Vagina (tissue), 2 donors: ENCODE data around the gene NFKBIZ. TPM values are rescaled to one million over a fixed set of nuclear protein-coding genes. Genes with fewer than 3 reads are reported as not detected.

Source experiments
- DNase-seq, 2 donors: peaks; one replicate each; pipeline ENCODE4 v3.0.0-alpha.2; 2017; ENCODE audit errors: extremely low spot score in 2 of 2
- H3K27ac ChIP-seq: fragments of 200-600 bp; sonication (generic); one replicate; pipeline ENCODE4 v1.5.1; 2019
- H3K27me3 ChIP-seq: fragments of 200-600 bp; sonication (generic); one replicate; pipeline ENCODE4 v1.5.1; 2019
- H3K36me3 ChIP-seq, 2 donors: fragments of 200-600 bp; sonication (generic); one replicate each; pipeline ENCODE4 v1.5.1; 2017 to 2019
- H3K4me1 ChIP-seq: fragments of 200-600 bp; sonication (generic); one replicate; pipeline ENCODE4 v1.5.1; 2019
- H3K4me3 ChIP-seq, 2 donors: fragments of 200-600 bp; sonication (generic); 1 replicate in 1 of 2; 2 replicates in 1 of 2; pipeline ENCODE4 v1.5.1; 2016 to 2019
- H3K9me3 ChIP-seq: fragments of 200-600 bp; sonication (generic); one replicate; pipeline ENCODE4 v1.5.1; 2019
- POLR2A ChIP-seq, 2 donors: fragments of 450-650 bp; IDR thresholded peaks; one replicate each; pipeline ENCODE4 v1.6.1; 2017; ENCODE audit warnings: antibody characterized with exemption in 2 of 2, mild to moderate bottlenecking in 2 of 2, moderate library complexity in 2 of 2
- POLR2AphosphoS5 ChIP-seq, 2 donors: sonication (generic); formaldehyde crosslinking; IDR thresholded peaks; one replicate each; pipeline ENCODE4 v1.9.0; 2017; ENCODE audit warnings: antibody characterized with exemption in 2 of 2, mild to moderate bottlenecking in 2 of 2, low read depth in 1 of 2; ENCODE audit not compliant: insufficient read depth in 1 of 2
- intact Hi-C: fragments of 100-400 bp; cut with DNase I; formaldehyde crosslinking; loops from one replicate; pipeline ENCODE4 v1.15.1; 2023
- total RNA-seq: library from RNA; depleted of rRNA; stranded (reverse); fragments of >200 nt; gene quantifications from one replicate; pipeline ENCODE4 v1.2.3, GENCODE V29; 2016
- TF ChIP-seq, protein P1 (sequence below), 3 experiments: fragments of 450-650 bp in 2 of 3; fragments of 200-600 bp in 1 of 3; sonication (generic) in 1 of 3; IDR thresholded peaks; one replicate each; pipeline ENCODE4 v1.5.1; 2017 to 2019; ENCODE audit warnings: antibody characterized with exemption in 3 of 3, mild to moderate bottlenecking in 2 of 3, moderate library complexity in 2 of 3

The NFKBIZ gene
- total RNA-seq, 1 donor from 2014 or later, result 136 TPM

GRCh38 chr3:101897013-101897412 lies 47.7 kb downstream of the NFKBIZ start:
- TF ChIP-seq POLR2A (IDR thresholded peaks at IDR 0.05) (no peak), POLR2AphosphoS5 (IDR thresholded peaks at IDR 0.05; ENCODE audit: insufficient read depth in 1 of 2, low read depth in 1 of 2) (no peak)
- TF ChIP-seq, protein P1, sequence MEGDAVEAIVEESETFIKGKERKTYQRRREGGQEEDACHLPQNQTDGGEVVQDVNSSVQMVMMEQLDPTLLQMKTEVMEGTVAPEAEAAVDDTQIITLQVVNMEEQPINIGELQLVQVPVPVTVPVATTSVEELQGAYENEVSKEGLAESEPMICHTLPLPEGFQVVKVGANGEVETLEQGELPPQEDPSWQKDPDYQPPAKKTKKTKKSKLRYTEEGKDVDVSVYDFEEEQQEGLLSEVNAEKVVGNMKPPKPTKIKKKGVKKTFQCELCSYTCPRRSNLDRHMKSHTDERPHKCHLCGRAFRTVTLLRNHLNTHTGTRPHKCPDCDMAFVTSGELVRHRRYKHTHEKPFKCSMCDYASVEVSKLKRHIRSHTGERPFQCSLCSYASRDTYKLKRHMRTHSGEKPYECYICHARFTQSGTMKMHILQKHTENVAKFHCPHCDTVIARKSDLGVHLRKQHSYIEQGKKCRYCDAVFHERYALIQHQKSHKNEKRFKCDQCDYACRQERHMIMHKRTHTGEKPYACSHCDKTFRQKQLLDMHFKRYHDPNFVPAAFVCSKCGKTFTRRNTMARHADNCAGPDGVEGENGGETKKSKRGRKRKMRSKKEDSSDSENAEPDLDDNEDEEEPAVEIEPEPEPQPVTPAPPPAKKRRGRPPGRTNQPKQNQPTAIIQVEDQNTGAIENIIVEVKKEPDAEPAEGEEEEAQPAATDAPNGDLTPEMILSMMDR (IDR thresholded peaks at IDR 0.05), result no peak
- no peak for DNase-seq
- Histone ChIP-seq H3K36me3 (no peaks in the 10 kb centered on the region), H3K9me3 (no peaks in the 10 kb centered on the region), H3K27ac (no peak overlapping the region), H3K4me3 (no peak overlapping the region), H3K27me3 (no peaks in the 10 kb centered on the region), H3K4me1 (no peaks in the 10 kb centered on the region)
- intact Hi-C loops, result no loop called here

- Histone ChIP-seq H3K27ac (no peak overlapping the region), H3K36me3 (no peaks in the 10 kb centered on the region), H3K27me3 (no peaks in the 10 kb centered on the region), H3K4me3 (no peak overlapping the region), H3K4me1 (no peaks in the 10 kb centered on the region), H3K9me3 (no peaks in the 10 kb centered on the region)
- DNase-seq, result no peak
- TF ChIP-seq, protein P1 (IDR thresholded peaks at IDR 0.05), result no peak
- TF ChIP-seq POLR2AphosphoS5 (IDR thresholded peaks at IDR 0.05; ENCODE audit: insufficient read depth in 1 of 2, low read depth in 1 of 2), result no peak
- no peak for TF ChIP-seq POLR2A (IDR thresholded peaks at IDR 0.05)
- intact Hi-C loops, result no loop called here
These were observed 48.7 kb downstream of the NFKBIZ start for GRCh38 chr3:101898039-101898438.

- intact Hi-C loops, result no loop called here
- peaks cover under 1% of the 10 kb centered on the region for H3K4me1 ChIP-seq
- no peaks in the 10 kb centered on the region for H3K27me3 ChIP-seq
- H3K27ac ChIP-seq, result no peak overlapping the region
- TF ChIP-seq, protein P1 (IDR thresholded peaks at IDR 0.05), result no peak
- TF ChIP-seq POLR2AphosphoS5 (IDR thresholded peaks at IDR 0.05; ENCODE audit: insufficient read depth in 1 of 2, low read depth in 1 of 2) (no peak), POLR2A (IDR thresholded peaks at IDR 0.05) (no peak)
- H3K36me3 ChIP-seq, result no peaks in the 10 kb centered on the region
- H3K4me3 ChIP-seq, result no peak overlapping the region
- no peak for DNase-seq
- no peaks in the 10 kb centered on the region for H3K9me3 ChIP-seq
These were observed 49.4 kb downstream of the NFKBIZ start for GRCh38 chr3:101898752-101899169.

GRCh38 chr3:101900316-101900715 lies 51.0 kb downstream of the NFKBIZ start:
- DNase-seq, result no peak
- TF ChIP-seq, protein P1 (IDR thresholded peaks at IDR 0.05), result no peak
- TF ChIP-seq POLR2AphosphoS5 (IDR thresholded peaks at IDR 0.05; ENCODE audit: insufficient read depth in 1 of 2, low read depth in 1 of 2) (no peak), POLR2A (IDR thresholded peaks at IDR 0.05) (no peak)
- Histone ChIP-seq H3K27me3 (no peaks in the 10 kb centered on the region), H3K4me1 (peaks cover 4% of the 10 kb centered on the region), H3K27ac (no peak overlapping the region), H3K9me3 (no peaks in the 10 kb centered on the region), H3K36me3 (no peaks in the 10 kb centered on the region), H3K4me3 (no peak overlapping the region)
- intact Hi-C loops, result no loop called here

DNA sequence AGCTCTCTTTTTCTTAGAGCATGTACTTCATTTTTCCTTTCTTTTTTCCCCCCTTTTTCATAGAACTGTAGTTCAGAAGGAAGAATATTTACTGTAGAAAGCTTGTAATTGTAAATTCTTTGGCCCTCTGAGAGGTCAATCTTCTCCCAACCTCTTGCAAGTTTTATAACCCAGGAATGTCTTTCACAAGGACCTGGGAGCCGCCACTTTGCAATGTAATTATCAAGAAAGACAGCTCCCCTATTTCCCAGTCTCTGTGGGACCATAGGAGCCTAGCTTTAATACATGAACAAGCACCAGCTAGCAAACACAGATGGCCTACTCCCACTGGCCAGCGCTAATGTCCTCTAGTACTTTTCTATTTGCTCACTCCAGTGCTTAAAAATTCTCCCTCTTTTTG lies 51.4 kb downstream of the NFKBIZ start:
- Histone ChIP-seq H3K36me3 (no peaks in the 10 kb centered on the region), H3K27me3 (no peaks in the 10 kb centered on the region), H3K27ac (no peak overlapping the region), H3K4me1 (peaks cover 4% of the 10 kb centered on the region), H3K9me3 (no peaks in the 10 kb centered on the region), H3K4me3 (no peak overlapping the region)
- no peak for DNase-seq
- TF ChIP-seq POLR2A (IDR thresholded peaks at IDR 0.05), result no peak
- TF ChIP-seq POLR2AphosphoS5 (IDR thresholded peaks at IDR 0.05; ENCODE audit: insufficient read depth in 1 of 2, low read depth in 1 of 2), result no peak
- TF ChIP-seq, protein P1 (IDR thresholded peaks at IDR 0.05), result no peak
- intact Hi-C loops, result no loop called here
